GM21526 (cell line): ENCODE data around the gene CARM1.
"Not testable (repeated sequence)": the region's sequence is repeated elsewhere in the genome, so short reads cannot be mapped to it uniquely, and the experiment has no call there.

ENCODE experiments used
- ATAC-seq: cut with Tn5 transposase; IDR thresholded peaks from one replicate; pipeline ENCODE4 v1.9.1; 2021; ENCODE audit warnings: moderate library complexity; ENCODE audit not compliant: unreplicated experiment, low FRiP score

CARM1 gene

GRCh38 chr19:10923260-10924112 is 52.1 kb downstream of the CARM1 start:
- no peak for ATAC-seq

DNA sequence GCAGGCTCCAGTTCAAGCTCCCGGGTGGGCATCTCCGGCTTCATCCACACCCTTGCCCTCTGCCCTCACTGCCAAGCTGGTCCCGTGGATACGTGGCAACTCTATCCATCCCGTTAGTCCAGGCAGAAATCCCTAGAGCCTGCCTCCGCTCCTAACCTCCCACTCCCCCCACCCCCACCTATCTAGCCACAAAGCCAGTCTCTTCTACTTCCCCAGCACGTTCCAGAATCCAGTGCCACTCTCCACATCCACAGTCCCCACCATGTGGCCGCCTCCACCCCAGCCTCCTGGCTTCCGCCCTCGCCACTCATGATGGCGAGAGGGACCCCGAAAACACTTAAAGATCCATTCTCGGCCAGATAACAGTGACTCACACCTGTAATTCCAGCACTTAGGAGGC is 53.2 kb downstream of the CARM1 start:
- ATAC-seq, result no peak

DNA sequence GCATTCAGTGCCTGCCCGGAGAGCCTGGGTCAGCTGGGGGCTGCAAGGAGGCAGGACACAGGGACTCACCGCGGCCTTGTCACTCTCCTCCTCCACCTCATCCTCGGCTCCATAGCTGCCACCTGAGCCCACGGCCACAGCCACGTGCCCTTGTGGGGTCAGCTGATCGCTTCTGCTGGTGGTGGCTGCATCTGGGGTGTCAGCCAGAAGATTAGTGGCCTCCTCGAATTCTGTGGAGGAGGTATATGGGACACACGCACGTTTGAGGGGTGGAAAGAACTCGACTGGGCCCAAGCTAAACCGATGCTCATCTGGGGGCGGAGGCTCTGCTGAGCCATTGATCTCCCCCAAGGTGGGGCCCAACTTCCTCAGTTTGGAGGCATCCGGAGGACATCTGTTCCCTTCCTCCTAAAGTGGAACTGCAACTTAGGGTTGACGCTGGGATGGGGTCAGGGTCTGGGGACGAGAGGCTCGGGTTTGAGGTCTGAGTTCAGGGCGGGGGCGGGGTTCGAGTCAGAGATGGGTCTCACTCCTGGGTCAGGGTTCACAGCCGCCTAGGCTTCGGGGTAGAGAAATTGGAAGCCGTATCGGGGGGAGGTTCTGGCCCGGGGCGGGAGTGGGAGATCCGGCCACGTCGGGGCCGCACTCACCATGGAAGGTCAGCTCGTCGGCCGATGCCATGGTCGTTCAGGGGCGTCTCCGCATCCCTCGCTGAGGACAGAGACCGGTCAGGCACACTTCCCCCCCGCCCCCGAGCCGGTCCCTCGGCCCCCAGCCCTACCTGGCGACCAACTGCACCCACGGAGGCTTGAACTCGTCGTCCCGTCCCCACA is 56.6 kb downstream of the CARM1 start:
- no peak for ATAC-seq

DNA sequence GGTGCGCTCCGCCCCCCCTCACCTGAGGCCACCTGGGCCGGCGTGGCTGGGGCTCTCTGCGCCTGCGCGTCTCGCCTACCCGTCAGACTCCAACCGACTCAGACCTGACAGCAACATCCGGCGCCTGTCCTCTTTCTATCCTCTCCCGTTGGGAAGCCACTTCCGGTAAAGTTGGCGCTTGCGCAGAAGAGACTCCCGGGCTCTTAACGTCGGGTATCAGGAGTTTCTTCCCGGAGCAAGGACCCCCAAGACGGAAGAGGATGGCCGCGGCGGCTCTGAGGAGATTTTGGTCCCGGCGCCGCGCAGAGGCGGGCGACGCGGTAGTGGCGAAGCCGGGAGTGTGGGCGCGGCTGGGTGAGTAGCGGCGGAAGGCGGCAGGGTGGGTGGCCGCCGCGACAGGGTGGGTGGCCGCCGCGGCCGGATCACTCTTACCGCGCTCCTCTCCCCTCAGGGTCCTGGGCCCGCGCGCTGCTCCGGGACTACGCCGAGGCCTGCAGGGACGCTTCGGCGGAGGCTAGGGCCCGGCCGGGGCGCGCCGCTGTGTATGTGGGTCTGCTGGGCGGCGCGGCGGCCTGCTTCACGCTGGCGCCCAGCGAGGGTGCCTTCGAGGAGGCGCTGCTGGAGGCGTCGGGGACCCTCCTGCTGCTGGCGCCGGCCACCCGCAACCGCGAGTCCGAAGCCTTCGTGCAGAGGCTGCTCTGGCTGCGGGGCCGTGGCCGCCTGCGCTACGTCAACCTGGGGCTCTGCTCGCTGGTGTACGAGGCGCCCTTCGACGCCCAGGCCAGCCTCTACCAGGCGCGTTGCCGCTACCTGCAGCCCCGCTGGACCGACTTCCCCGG is 57.4 kb downstream of the CARM1 start, which contains the start of the genes TIMM29 and YIPF2:
TIMM29 (plus strand) TSS at position 249 of the 839 bp plus-strand sequence; CDS start at position 261, 12 bp downstream.
YIPF2 (minus strand) TSS at position 77 of the 839 bp plus-strand sequence. CDS start 229 bp downstream, outside the sequence.
- ATAC-seq, result peak; percentile 72

- peak; percentile 11 for ATAC-seq
Observed at GRCh38 chr19:10929402-10929794, 58.0 kb downstream of the CARM1 start.

GRCh38 chr19:10935371-10936059 is 64.2 kb downstream of the CARM1 start:
- no peak for ATAC-seq

DNA sequence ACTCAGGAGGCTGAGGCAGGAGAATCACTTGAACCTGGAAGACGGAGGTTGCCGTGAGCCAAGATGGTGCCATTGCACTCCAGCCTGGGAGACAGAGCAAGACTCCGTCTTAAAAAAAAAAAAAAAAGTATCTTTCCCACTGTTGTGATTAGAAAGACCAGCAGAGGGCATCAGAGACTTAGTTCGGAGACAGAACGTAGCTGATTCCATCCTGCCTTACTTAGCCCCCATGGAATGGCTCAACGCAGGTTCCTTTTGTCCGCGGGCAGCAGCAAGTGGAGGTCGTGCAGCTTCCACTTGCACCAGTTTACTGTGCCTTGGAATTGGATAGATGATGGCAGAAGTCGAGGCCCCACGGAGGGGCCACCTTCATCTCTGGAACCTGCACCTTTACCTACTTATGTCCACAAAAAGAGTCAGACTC is 65.3 kb downstream of the CARM1 start:
- ATAC-seq, result no peak

DNA sequence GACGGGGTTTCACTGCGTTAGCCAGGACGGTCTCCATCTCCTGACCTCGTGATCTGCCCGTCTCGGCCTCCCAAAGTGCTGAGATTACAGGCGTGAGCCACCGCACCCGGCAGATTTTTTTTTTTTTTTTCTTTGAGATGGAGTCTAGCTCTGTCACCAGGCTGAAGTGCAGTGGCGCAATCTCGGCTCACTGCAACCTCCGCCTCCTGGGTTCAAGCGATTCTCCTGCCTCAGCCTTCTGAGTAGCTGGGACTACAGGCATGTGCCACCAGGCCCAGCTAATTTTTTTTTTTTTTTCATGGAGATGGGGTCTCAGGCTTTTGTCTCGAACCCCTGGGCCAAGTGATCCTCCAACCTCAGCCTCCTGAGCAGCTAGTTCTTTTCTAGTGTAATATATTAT is 70.3 kb downstream of the CARM1 start:
- ATAC-seq, result not testable (repeated sequence)

- ATAC-seq, result not testable (repeated sequence)
Observed at GRCh38 chr19:10943412-10943811, 72.1 kb downstream of the CARM1 start.

GRCh38 chr19:10945264-10945663 is 73.9 kb downstream of the CARM1 start:
- no peak for ATAC-seq

- ATAC-seq, result no peak
Observed at GRCh38 chr19:10946958-10947657, 75.8 kb downstream of the CARM1 start.

DNA sequence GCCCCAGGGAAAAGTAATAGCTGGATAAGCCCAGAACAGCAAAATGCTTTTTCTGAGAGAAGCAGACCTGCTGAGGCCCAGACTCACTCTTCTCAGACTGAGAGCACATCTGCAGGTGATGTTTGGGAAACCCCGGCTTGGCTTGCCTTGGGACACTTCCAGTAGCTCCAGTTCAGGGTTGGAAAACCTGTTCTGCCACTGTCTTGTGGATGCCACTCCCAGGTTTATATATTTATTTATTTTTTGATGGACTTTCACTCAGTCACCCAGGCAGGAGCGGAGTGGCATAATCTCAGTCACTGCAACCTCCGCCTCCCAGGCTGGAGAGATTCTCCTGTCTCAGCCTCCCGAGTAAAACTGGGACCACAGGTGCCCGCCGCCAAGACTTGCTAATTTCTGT is 81.5 kb downstream of the CARM1 start:
- no peak for ATAC-seq

- ATAC-seq, result not testable (repeated sequence)
Observed at GRCh38 chr19:10959277-10959968, 88.1 kb downstream of the CARM1 start.

DNA sequence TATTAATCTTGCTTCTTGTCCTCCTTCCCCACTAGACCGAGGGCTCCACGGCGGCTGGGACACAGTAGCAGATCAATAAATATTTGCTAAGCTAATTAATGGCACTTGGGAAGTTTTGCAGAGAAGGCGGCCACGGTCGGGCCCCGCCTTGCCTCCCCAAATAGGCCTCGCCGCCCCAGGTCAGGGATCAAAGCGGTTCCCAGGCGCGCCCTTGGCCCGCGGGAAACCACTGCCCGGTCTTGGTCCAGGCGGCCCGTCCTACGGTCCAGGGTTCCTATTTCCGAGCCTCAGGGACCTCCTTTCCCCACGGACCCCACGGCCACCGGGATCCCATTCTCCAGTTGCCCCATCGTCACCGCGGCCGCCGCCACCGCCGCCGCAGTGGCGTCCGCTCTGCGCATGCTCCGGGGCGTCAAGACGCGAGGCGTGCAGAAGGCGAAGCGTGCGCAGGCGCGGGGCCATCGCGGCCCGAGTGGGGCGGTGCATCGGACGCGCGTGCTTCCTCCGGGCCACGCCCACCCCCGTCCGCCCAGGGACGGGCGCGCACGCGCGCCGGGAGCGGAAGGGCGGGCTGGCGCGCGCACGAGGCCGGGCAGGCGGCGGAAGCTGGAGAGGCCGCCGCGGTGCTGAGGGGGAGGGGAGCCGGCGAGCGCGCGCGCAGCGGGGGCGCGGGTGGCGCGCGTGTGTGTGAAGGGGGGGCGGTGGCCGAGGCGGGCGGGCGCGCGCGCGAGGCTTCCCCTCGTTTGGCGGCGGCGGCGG is 89.1 kb downstream of the CARM1 start, which contains the start of gene SMARCA4:
SMARCA4 (plus strand) TSS at position 717 of the 759 bp plus-strand sequence. CDS start 23,122 bp downstream, outside the sequence.
- ATAC-seq, result peak; percentile 71

DNA sequence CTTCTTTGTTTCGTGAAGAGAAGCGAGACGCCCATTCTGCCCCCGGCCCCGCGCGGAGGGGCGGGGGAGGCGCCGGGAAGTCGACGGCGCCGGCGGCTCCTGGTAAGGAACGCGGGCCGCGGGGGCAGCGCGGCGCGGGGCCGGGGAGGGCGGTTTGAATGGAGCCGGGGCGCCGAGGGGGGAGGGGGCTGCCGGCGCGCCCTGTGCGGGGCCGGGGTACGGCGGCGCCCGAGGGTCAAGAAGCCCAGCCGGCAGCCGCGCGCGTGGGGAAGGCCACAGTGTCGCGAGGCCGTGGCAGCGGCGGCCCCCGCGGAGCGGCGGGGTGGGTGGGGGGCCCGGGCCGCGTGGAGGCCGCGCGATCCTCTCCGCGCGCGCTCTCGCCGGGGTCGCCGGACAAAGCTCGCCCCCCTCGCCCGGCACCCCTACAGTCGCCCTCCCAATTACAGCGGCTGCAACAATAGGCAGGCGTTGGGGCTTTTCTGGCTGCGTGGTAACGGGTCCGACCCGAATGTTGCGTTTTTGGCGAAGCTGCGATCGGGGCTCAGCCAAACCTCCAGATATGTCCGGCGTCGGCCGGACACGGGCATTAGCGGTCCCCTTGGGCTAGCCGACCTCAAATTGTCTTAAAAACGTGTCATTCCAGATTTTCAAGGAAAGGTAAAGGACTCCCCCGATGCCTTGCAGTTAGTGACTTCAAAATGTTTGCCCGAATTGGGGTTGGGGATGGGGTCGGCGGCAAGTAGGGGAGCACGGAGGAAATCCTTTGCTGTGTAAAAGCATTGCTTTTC is 89.9 kb downstream of the CARM1 start:
- peak; percentile 15 for ATAC-seq

DNA sequence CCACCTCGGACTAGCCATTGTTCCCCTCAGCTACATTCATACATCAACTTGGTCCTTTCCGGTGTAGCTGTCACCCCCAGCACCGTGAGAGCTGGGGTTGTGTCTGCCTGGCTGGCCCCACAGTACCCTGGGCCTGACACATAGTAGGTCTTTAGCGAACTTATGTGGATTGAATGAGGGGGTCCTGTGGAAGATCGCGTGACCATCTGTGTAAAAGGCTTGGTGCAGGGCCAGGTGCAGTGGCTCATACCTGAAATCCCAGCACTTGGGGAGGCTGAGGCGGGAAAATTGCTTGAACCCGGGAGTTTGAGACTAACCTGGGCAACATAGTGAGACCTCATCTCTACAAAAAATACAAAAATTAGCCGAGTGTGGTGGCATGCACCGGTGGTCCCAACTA is 91.5 kb downstream of the CARM1 start:
- no peak for ATAC-seq

- no peak for ATAC-seq
Observed at GRCh38 chr19:10963865-10964264, 92.5 kb downstream of the CARM1 start.
